ENCODE data around the gene NF1.

GRCh38 chr17:31404028-31404949 is 309.5 kb downstream of the NF1 start:
- TF ChIP-seq CTCF (IDR thresholded peaks at IDR 0.05): no peak
- no peak for TF ChIP-seq POLR2A (IDR thresholded peaks at IDR 0.05)
